ENCODE data around the gene CLEC1A.

DNA sequence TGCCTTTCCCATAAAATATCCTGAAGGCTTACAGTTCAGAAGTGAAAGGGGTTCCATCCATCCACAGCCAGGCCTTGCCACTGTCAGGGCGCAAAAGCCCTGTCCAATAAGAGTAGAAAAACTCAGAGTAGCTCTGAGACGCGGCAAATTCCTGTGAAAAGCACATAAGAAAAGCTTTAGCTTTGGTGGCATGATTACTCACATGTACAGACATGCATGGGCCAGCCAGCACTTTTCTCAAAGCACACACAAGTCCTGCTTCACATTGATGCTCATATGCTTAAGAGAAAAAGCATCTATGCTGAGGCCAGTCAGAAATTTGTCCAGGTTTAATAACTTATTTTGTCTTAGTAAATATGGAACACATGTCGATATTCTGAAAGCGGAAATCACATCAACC lies 25.5 kb downstream of the CLEC1A start:
- TF ChIP-seq POLR2A (IDR thresholded peaks at IDR 0.05), result no peak
- TF ChIP-seq, protein P1, sequence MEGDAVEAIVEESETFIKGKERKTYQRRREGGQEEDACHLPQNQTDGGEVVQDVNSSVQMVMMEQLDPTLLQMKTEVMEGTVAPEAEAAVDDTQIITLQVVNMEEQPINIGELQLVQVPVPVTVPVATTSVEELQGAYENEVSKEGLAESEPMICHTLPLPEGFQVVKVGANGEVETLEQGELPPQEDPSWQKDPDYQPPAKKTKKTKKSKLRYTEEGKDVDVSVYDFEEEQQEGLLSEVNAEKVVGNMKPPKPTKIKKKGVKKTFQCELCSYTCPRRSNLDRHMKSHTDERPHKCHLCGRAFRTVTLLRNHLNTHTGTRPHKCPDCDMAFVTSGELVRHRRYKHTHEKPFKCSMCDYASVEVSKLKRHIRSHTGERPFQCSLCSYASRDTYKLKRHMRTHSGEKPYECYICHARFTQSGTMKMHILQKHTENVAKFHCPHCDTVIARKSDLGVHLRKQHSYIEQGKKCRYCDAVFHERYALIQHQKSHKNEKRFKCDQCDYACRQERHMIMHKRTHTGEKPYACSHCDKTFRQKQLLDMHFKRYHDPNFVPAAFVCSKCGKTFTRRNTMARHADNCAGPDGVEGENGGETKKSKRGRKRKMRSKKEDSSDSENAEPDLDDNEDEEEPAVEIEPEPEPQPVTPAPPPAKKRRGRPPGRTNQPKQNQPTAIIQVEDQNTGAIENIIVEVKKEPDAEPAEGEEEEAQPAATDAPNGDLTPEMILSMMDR (IDR thresholded peaks at IDR 0.05), result no peak

All from uterus (tissue), 2 donors.